HTERT RPE-1 (cell line): ENCODE data around the gene PLEKHA8.

Experiments used
- in situ Hi-C: fragments of 300-500 bp; cut with MboI; formaldehyde crosslinking; loops from 4 replicates; pipeline ENCODE4 v1.14.3; 2020; ENCODE audit warnings: low sequenced_read_pairs

The PLEKHA8 gene

GRCh38 chr7:30028216-30028748, at the start of gene PLEKHA8:
PLEKHA8 (plus strand) TSS chr7:30028412; CDS start chr7:30028763, 351 bp downstream.
- in situ Hi-C loops, result no loop called here

DNA sequence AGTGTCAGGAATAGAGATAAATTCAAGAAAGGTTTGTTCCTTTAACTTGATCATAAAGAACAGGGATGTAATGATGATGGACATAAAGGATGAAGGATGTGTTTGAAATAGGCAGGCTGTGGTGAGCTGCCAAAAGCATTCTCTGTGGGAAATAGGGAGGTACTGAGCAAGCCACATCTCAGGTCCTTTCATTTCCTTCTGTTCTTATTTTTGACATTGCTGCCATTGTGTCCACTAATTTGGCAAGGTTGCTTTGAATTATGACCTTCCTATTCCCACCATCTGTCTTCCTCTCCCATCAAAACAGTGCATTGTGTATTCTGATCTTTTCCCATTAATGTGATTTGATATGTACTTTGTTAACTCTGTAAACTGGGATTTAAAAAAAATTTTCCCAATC, 48.1 kb upstream of the PLEKHA8 start:
- in situ Hi-C loops, result no loop called here

GRCh38 chr7:29987083-29987482, 41.1 kb upstream of the PLEKHA8 start:
- in situ Hi-C loops, result no loop called here

DNA sequence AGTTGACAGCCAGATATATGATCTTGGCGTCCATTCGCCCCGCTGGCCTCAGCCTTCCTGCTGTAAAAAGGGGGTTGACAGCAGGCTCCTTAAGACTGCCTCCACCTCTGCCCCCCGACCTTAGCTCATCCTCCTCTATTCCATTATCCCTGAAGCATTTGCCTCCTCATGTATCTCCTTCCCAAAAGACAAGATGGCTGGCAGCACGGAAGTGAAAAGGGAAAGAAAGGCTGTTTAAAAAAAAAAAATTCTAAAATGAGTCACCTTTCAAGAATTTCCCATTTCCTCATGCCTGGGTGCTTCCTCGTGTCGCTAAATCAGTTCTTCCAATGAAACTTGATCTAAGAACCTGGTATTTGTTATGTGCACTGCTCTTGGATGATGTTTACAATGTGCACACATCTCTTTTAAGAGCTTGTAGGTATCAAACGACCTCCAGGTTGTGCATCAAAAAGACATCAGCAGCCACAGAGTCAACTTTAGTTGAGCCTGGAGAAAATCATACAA, 40.3 kb upstream of the PLEKHA8 start:
- in situ Hi-C loops, result no loop called here

DNA sequence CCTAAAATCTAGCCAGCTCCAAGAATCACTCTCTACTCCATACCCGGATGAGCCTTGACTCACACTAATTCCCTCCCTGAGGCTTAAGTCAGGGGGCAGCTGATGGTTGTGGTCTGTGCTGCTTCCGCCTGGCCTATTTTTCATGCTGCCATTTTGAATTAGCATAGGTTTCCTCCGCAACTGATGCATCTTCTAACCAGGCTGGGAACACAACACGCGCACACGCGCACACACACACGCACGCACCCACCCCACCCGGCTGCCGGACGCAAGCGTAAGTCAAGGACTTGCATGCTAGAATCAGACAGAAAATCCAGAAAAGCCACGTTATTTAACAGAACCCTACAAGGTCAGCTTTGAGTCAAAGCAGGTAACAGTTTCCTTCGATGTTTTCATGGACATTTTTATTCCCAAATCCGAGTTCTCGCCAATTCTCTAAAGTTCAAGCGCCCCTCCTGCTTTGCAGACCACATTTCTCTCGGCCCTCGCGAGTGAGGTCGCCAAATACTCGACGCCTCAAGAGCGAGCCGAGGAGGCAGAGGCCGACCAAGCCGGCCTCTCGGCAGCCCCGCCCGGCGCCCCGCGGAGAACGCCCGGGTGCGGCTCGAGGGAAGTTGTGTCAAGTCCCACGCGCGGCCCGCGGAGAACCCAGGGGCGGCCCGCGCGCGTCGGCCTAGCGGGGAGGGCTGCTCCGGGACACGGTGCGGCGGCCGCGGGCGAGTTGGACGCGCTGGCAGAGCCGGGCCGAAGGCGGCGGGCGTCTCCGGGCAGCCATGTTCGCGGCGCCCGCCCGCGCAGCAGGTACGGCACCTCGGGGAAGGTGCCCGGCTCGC, 39.6 kb upstream of the PLEKHA8 start:
- in situ Hi-C loops, result no loop called here

DNA sequence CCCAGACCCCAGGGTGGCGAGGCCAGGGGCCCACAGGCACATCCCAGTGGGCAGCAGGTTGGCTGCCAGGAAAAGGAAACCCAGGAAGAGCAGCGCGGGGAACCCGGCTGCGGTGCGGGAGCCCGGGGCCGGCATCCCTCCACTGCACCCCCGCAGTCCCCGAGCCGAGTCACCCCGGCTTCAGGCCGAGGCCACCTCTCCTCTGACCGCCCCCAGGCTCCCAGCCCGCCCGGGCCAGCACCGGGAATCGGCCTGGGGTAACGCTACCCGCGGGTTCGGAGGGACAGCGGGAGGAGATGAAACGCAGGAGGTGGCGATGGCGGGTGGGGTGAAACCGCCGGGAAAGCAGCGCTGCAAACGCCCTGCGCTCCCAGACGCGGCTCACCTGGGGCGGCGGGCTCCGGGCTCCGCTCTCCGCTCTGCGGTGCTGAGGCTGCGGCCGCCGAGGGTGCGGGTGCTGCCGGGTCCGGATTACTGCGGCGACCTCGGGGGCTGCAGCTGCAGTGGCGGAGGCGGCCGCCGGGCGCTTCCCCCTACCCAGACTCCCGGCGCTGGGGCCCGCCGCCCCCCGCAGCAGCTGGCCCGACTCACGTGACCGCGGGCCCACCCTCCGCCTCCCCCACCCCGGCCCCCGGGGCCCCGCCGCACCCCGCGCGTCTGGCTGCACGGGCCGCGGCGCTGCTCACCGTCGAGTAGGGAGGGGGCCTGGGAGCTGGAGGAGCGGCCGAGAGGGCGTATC, 38.8 kb upstream of the PLEKHA8 start, which contains the start of gene SCRN1:
SCRN1 (minus strand) TSS at position 545 of the 739 bp plus-strand sequence. CDS start 20,734 bp downstream, outside the sequence.
- in situ Hi-C loops, result no loop called here

- in situ Hi-C loops, result no loop called here
These were observed 37.3 kb upstream of the PLEKHA8 start for GRCh38 chr7:29990931-29991330.

GRCh38 chr7:29991937-29992336, 36.3 kb upstream of the PLEKHA8 start:
- in situ Hi-C loops, result no loop called here

GRCh38 chr7:29993140-29993539, 35.1 kb upstream of the PLEKHA8 start:
- in situ Hi-C loops, result no loop called here

DNA sequence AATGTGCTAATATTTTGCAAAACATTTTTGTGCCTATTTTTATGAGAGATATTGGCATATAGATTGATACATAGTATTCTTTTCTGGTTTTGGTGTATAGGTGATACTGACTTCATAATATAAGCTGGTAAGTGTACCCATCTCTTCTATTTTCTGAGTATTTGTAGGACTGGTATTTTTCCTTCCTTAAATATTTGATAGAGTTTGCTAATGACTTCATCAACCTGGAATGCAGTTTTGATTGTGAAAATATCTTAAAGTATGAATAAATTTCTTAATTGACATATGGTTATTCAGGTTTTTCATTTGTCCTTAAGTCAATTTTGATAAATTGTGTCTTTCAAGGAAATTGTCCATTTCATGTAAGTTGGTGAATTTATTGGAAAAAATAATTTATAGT, 32.6 kb upstream of the PLEKHA8 start:
- in situ Hi-C loops, result no loop called here

- in situ Hi-C loops, result no loop called here
These were observed 31.9 kb upstream of the PLEKHA8 start for GRCh38 chr7:29996321-29996720.

DNA sequence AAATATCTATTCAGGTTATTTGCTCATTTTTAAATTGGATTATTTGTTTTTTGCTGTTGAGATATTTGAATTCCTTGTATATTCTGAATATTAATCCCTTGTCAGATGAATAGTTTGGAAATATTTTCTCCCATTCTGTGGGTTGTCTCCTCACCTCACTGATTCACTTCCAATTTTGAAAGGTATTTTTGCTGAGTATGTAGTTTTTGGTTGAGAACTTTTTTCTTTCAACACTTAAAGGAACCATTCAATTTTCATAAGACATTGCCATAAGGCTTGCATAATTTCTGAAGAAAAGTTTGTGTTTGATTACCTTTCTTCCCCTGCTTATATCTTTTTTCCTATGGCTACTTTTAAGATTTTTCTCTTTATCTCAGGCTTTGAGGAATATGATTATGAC, 29.7 kb upstream of the PLEKHA8 start:
- in situ Hi-C loops, result no loop called here

DNA sequence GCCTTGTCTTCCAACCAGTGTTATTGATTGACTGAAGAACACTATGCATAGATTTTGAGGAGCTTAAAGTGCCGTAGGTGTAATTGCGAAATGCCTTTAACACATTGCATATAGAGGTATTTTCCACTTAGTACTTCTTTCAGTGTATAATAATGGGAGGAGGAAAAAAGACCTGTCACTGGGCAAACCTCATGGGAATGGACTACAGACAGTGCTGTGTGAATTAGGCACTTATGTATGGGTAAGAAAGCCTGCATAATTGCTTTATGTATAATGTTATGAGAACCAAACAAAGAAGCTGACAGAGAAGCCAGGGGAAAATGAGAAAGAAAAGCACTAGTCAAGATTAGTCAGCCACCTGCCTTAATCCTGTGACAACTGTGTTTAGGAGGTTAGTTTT, 26.2 kb upstream of the PLEKHA8 start:
- in situ Hi-C loops, result no loop called here

DNA sequence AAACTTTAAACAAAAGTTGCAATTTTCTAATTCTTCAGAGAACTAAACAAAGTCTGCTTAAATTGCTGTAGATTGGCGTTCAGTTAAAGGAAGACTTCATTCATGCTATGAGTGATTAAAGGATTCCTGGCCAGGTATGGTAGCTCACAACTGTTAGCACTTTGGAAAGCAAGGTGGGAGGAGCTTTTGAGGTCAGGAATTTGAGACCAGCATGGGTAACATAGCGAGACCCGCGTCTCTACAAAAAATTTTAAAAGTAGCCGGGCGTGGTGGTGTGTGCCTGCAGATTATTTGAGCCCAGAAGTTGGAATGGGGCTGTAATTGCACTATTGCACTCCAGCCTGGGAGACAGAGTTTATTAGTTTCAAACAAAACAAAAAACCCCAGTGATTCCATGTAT, 25.1 kb upstream of the PLEKHA8 start:
- in situ Hi-C loops, result no loop called here

GRCh38 chr7:30005464-30005863, 22.7 kb upstream of the PLEKHA8 start:
- in situ Hi-C loops, result no loop called here

- in situ Hi-C loops, result no loop called here
These were observed 18.2 kb upstream of the PLEKHA8 start for GRCh38 chr7:30010021-30010420.

- in situ Hi-C loops, result no loop called here
These were observed 15.5 kb upstream of the PLEKHA8 start for GRCh38 chr7:30012757-30013156.

- in situ Hi-C loops, result no loop called here
These were observed 9.8 kb upstream of the PLEKHA8 start for GRCh38 chr7:30018451-30018850.

- in situ Hi-C loops, result no loop called here
These were observed 8.8 kb upstream of the PLEKHA8 start for GRCh38 chr7:30019387-30019786.

DNA sequence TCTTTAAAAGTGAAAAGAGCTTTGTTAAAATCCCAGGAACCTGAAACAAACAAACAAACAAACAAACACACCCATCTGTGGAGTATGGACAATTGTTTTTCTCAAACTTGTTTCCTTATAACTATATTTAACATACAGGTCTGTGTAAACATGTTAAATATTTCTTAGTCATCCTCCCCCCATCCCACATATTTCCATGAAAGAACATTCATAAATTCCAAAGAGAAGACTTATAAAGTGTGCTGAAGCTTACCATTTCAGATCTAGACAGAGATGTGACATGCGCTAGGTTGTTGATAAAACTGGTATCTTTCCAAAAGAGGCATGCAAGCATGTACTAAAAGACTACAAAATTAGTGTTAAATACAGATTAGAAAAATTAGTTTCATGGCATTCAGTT, 8.3 kb upstream of the PLEKHA8 start:
- in situ Hi-C loops, result no loop called here

GRCh38 chr7:30020535-30020934, 7.7 kb upstream of the PLEKHA8 start:
- in situ Hi-C loops, result no loop called here

DNA sequence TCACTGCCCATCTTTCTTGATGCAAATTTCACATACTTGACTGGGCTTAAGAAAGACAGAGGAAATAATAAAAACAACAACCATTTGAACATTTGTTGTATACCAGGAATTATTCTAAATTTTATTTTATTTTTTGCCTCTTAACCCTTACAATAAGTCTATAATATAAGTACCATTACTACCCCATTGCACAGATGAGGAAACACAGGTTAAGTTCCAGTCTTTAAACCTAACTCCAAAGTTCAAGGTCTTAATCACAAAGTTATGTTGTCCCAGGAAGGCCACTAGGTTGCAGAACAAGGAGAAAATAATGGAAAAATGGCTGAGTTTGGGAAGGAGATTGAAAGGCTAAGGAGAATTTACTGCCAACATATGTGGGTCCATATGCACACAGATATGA, 5.2 kb upstream of the PLEKHA8 start:
- in situ Hi-C loops, result no loop called here
